Activated CD8-positive, alpha-beta memory T cell treated with anti-CD3 and anti-CD28 coated beads for 4 hours (primary cell): ENCODE measurements around the gene SLX4.

Experiments used
- DNase-seq, 2 donors: peaks; one replicate each; pipeline ENCODE4 v3.0.0-alpha.2; 2020; ENCODE audit warnings: low read depth in 2 of 2

The SLX4 gene

DNA sequence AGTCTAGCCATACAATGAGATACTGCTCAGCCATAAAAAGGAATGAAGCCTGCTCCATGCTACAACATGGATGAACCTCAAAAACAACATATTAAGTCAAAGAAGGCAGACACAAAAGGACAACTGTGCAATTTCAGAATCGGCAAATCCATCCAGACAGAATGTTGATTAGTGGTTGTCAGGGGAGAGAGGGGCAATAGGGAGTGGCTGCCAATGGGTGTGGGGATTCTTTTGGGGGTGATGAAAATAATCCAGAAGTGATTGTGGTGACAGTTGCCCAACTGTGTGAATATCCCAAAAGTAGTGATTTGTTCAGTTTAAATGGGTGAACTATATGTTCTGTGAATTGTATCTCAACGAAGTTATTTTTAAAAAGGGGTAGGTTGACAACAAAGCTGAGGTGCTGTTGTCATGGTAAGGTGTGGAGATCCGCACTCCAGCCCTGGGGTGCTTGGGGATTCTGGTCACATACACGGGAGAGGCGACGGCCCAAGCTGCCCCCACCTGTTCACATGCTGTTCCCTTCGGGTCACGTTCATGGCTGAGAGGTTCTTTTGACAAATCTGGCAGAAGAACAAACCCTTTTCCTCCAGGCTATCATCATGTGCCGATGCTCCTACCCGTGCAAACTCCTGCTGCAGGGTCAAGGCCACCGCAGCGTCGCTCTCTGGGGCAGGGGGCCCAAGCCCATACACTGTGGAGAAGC, 9.6 kb downstream of the SLX4 start:
- DNase-seq = no peak

DNA sequence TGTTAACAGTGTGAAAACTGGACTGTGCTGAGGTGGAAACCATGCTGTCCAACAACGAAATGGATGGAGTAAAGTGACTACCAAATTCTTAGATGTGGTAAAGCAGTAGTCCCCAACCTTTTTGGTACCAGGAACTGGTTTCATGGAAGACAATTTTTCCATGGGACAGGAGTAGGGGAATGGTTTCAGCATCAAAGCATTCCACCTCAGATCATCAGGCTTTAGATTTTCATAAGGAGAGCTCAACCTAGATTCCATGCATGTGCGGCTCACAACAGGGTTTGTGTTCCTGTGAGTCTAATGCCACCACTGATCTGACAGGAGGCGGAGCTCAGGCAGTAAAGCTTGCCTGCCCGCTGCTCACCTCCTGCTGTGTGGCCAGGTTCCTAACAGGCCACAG, 11.5 kb downstream of the SLX4 start:
- no peak for DNase-seq

DNA sequence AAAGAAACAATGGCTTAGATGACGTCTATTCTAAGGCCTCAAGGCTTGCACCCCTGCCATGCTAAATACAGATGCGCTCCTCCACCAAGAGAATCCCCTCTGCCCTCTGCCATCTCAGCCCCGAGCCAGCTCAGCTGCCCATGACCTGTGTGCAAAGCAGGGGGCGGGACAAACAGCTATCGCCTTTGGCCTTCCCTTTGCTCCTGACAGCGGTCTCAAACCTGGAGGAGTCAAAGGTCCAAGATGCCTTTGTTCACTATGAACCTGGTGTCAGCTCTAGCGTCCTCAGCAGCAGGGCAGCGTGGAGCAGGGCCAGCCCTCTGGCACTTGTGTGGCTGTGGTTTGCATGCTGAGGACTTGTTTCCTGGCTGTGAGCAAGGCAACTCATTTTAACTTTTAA, 12.3 kb downstream of the SLX4 start:
- no peak for DNase-seq

DNA sequence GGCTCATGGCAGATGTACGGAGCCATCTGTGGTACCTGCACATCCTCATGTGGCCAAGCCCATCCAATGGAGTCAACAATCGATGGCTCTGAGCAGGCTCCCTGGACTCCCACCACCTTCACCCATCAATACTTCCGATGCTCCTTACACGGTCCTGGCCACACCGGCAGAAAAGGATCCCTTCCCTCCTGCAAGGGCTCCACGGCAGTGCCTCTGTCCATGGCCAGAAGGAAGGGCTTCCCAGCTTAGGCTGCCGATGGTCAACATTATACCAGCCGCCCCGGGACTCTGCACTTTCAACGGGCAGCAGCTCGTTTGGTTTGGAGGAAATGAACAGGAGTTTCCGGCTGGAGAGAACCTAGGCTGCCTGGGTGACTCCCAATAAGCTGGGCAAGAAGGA, 13.2 kb downstream of the SLX4 start:
- DNase-seq = no peak

DNA sequence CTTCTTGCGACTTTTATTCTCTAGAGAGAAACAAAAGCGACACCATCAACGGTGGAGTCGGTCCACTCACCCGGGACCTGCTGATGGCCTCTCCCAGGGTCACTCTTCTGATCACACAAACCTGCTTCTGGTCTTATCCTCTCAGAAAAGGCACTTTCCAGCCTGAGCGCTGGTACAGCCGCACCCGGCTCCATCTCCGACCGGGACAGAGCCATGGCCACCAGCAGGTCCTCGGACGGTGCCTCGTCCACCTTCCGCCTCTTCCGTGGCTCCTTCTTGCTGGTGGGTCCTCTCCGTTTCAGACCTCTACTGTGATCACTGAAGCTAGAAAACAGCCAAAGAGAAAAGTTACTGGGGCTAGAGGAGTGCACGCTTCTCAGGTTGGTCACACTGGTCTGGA, 13.7 kb downstream of the SLX4 start:
- no peak for DNase-seq

DNA sequence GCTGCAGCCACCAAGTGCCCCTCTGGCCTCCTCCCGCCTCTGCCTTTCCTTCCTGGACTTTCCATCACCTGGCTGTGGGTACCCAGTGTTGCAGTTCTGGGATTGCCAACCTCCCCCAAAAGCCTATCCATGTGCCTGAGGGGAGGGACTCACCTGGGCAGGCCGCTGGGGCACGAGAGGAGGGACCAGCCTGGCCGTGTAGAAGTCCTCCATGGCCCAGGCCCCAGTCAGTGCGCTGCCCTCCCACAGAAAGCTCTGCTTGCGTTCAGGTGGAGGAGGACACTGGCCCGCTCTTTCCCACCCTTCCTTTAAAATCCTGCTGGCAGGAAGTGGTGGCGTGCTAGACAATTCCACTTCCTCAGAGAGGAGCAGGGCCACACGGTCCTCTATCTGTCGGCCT, 14.2 kb downstream of the SLX4 start:
- no peak for DNase-seq

DNA sequence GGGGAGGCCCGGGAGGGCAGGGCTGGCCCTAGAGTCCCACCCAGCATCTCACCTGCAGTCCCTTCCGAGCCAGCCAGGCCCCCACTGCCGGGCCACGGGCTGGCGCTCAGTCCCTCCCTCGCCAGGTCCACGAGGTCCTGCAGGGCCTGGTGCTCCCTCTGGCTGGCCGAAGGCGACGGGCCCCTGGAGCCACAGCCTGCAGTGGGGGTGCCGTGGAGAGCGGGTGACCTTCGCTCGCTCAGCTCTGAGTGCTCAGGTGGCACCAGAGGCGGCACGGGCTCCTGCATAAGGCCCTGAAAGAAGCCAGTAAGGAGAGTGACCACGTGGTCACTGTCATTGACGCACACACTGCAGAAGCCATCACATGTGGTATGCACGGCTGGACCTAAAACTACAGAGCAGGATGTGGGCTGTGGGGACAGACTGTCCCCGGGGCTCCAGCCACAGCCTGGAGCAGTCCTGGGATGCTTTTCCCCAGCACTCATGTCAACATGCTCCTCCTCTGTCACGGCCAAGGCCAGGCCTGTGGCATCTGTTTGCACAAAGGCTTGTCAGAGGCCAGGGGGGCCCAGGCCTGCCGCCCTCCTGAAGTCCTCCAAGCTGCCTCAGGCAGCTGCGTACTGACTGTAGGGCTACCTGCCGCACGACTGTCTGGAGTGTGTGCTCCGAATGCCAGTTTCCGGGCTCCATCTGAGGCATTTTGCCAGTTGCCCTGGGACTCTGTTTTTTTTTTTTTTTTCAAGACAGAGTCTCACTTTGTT, 15.1 kb downstream of the SLX4 start:
- DNase-seq = no peak

DNA sequence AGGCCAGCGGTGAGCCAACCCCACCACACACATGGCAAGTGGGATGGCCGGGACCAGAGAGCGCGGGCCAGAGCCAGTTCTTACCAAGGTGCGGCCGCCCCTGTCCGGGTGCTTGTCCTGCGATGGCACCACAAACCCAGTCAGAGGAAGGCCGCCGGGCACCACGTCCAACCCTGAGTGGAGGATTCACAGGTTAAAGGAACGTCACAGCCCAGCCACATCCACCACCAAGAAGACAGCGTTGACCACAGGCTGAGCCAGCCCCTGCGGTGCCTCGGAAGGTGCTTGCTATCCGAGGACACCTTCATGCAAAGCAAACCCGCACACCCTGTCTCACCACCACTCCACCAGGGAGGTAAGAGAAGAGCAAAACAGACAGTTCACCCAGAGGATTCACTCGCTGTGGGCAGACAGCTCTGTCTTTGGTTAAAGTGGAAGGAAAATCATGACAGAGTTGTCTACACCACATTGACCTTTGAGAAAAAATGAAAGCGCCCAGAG, 15.8 kb downstream of the SLX4 start:
- DNase-seq = no peak

DNA sequence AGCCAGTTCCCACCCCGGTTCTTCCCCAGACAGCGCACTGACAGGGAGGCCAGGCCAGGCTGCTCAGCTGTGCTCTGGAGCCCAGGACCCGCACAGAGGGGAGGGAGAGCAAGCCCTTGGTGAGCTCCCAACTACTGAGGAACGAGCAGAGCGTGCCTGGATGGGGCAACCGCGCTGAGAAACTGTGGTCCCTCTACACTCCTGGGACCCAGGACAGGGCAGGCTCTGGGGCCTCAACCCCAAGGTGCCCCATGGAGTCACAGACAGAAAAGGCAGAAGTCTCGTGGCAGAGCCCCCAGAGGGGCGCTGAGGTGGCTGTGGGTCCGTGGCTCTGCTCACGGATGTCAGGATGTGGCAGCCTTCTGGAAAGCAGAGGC, 16.3 kb downstream of the SLX4 start:
- DNase-seq = no peak

DNA sequence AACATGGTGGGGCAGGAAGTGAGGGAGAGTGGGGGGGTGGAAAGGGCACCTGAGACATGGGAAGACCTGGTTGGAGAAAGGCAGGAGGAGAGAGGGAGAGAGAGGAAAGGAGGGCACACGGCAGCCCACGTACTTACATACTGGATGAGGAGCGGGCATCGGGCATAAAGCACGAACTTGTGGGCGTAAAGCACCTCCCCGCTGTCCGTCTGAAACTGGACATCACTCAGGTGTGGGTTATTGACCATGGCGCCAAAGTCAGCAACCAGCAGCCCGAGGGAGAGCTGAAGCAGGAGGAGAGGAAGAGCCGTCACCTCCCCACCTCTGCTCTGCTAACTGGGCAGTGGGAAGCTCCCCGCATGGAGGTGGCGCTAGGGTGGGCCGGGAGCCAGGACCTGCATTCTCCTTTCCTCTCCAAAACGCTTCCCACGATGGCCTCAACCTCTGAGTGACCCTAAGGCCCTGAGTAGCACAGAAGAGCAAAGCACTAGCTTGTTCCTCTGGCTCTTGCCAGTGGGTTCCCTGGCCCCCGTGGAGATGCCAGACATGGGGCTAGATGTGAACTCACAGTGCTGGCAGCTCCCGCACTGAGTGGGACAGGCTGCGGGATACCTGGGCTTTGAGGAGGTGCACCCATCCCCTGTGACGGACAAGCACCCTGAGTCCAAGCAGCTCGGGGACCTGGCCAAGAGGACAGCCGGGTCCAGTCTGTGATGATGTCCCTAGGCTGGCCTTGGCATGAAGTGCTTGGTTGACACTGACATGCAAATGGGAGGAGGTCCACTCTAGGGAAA, 16.9 kb downstream of the SLX4 start:
- DNase-seq = no peak

DNA sequence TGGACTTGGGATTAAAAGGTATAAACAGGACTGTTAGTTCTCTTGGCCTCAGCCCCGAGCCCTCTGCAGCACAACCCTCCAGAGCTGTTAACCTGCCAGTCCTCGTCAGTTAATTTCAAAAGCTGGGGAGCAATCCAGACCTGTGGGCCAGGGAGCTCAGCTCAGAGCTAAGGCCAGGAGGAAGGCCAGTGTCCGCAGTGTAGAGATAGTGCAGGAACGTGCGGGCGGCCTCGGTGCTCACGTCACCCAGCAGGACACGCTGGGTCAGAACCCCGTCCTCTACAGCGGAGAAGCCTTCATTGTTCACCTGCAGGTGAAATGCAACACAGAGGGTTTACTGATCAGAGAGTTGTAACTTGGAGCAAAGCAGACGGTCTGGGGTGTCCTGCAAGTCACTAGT, 18.8 kb downstream of the SLX4 start:
- DNase-seq = no peak

DNA sequence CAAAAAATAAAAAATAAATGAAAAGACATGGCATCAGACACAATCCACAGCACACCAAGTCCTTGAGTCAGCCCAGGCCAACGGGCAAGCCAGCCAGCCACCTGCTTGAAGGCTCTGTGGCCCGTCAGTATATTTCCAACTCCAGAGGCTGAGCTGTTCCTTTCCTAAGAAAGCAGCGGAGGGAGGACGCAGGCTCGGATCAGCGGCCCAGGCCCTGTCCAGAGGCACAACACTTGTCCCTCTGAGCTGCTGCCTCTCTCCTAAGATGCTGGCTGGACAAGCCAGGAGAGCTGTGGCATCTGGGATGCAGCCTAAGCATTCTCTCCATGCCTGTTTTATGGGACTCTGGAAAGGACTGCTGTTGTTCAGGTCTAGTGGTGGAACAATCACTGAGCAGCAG, 19.4 kb downstream of the SLX4 start:
- no peak for DNase-seq

DNA sequence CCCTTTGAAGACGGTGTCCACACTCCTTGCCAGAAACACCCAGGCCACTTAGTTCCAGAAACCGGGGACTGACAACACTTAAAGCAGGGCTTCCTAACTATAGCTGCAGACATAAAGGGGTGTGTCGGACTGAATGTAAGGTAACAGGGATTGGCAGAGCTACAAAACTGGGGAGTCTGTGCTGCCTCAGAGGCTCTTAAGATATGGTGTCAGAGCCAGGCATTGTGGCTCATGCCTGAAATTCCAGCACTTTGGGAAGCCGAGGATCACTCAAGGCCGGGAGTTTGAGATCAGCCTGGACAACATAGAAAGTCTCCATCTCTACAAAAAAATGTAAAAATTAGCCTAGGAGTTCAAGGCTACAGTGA, 20.0 kb downstream of the SLX4 start:
- no peak for DNase-seq

DNA sequence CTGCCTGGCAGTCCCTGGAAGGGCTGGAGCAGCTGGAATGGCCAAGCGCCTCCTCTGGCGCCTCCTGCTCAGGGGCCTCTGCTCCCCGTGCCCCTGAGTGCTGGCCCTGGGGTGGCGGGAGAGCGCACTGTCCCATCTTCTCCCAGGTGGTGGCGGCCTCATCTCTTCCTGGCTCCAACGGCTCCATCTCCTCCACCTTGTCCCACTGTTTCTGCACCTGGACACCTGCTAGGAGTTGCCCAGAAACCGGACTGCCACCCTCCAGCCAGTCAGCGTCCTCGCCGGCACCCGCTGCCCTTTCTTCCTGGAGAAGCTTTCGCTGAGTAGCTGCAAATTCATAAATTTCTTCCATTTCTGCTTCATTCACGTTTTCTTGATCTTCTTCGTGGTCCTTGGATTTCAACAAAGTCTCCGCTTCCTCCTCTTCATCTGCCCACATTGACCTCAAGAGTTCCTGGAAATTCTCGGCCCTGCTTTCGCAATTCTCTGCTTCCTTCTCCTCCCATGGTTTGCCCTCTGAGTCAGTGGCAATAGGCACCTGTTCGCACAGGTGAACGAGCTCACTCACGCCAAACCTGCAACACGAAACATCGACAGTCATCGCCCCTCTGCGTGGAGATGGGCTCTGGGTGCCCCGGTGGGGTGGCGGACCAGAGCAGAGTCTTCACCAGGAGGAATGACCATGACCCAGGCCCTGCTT, 20.5 kb downstream of the SLX4 start:
- DNase-seq = no peak

DNA sequence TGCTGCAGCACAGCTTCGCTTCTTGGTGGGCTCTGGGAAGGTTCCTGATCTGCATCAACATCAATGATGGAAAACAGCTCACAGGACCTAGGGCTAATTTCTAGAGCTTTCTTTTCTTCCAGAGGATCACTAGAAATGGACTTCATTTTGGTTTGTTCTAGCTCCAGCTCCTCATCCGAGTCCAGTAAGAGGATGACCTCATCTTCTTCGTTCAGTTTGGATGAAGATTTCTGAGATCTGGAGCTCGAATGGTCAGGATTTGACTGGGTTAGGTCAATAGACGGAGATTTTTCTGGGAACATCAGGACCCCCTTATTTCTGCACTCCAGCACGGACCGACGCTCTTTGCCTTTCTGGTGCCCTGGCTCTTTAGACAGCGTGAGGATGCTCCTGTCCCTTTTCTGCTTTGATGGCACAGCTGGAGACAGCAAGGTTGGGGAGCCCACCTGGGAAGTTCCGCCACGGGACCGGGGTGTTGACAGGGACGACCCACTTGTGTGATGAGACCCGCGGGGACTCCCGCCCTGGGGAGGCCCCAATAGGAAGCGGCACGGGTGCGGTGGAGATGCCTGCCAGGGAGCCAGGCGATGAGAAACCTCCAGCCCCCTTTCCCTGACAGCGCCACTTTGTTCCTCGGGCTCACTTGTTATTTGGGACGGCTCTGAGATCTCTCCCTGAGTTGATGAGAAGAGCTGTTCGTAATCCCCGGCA, 21.3 kb downstream of the SLX4 start:
- no peak for DNase-seq

DNA sequence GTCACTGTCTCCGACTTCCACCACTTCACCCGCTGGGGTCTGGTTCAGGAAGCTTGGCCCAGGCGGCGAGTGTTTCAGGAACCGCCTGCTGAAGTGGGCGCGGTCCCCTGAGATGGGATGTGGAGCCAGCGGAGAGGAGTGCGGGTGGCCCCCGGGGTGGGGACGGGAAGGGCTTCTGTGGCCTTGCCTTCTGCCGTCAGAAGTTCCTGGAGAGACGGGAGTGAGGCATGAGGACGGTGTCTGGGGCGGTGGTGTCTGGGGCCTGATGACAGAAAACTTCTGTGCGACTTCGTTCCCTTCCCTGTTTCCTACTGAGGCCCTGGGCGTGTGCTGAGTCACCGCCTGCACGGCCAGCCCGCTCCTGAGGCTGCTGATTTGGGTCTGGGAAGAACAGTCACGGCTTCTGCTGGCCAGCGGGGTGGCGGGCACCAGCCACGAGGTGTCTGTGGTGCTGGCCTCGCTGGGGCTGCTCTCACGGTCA, 21.9 kb downstream of the SLX4 start:
- DNase-seq = no peak

DNA sequence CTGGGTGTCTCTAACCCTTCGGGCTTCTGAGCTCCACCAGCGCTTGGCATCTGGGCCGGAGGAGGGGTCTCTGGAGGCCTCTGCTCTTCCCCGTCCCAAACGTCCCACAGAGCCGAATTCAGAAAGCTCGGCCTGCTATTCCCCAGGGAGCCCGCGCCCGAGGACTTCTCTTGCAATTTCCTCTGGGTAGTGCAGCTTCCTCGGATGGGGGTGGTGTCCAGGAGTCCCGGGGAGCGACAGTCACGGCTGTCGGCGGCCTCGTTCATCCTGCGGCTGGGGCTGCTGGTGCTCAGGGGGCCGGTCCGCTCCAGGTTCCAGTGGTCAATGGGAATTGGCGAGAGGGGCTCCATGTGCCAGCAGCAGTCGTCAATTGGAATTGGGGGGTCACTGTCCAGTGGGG, 22.4 kb downstream of the SLX4 start:
- no peak for DNase-seq

DNA sequence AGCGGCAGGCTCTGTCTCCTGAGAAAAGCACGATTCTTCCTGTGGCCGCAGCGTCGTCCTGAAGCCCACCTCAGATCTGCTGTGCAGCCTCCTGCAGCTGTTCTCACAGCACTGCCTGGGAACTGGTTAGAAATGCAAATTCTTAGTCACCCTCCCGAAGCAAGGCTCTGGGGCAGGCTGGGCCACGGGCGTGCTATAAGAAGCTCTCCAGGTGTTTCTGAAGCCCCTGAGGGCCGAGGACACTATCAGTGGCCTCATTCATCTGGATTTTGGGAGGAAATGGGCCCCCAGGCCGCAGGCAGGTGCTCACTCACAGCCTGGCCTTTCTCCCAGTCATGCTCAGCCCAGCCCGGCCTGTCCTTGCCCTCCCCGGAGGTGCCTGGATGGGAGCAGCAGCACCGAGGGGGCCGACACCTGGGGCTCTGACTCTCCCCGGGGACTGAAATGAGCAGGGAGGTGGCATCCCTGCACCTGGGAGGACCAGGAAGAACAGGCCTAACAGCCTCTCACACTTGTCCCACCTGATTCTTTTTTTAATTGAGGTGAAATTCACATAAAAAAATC, 23.8 kb downstream of the SLX4 start:
- DNase-seq = no peak

DNA sequence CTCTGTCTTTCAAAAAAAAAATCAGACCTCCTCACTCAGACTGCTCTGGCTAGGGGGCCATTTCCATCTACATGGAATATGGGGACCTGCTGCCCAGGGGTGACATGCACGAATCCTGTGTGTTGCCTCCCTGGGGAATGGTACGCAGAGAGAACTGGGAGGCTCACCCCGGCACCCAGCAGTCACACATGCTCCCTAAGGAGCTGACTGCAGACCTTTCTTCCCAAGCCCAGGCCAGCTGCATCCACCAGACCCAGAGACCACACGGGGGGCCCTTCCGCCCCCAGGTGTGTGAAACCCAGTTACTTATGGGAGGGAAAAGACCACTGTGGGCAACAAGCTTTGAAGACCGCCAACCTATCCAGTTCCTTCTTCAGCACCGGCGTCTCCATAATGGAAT, 27.0 kb downstream of the SLX4 start:
- DNase-seq = no peak

DNA sequence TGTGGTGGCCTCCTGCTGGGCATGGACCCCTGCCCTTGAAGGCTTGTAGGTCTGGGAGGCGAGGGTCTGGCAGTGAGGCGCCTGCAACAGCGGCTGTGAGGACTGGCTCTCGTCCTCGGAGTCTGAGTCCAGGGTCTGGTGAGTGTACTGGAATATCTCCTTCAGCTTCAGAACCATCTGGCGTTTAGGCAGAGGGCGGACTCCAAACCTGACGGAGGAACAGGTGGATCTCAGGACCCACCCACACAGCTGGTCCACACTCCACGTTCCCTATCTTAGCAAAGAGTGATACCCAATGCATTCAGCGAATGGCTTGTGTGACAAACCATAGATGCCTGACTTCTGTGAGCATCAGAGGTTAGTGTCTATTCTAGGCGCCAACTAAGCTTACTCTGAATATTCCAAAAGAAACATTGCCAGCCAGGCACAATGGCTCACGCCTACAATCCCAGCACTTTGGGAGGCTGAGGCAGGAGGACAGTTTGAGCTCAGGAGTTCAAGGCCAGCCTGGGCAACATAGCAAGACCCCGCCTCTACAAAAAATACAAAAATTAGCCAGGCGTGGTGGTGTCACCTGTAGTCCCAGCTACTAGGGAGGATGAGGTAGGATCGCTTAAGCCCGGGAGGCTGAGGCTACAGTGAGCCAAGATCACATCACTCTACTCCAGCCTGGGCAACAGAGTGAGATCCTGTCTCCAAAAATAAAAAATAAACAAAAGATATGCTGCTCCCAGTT, 27.9 kb downstream of the SLX4 start:
- DNase-seq = no peak
